ENCODE results near the gene TTLL11. TPM values are rescaled to one million over a fixed set of nuclear protein-coding genes. Genes with fewer than 3 reads are reported as not detected.

Gene TTLL11
- total and polyA plus RNA-seq, 2 of the 8 experiments (the other 6 are each of a cell fraction or from before 2014, with no cell fraction given) = 0.56 to 0.80 TPM

DNA sequence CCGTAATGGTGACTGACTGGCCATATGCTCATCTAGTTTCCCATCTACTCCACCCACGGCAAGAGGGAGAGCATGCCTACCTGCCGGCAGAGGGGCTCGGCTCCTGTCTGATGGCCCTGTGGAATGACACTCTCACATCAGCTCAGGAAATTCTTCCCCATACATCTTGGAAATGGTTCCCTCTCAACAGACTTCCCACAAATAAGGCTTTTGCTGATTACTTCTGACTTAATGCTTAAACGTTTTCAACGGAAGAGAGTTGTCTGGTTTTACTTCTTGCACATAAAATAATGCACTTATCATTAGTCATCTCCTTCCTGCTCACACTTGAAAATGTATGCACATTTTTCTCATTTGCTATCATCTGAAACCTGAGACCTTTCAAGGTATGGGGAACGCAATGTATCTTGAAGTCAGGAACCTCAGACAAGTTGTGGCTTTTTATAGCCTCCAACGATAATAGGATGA is 129.5 kb downstream of the TTLL11 start:
- FAIRE-seq (no peak), DNase-seq (ENCODE audit: low read depth in 1 of 2, low spot score in 2 of 2) (no peak)
- no peaks in the 10 kb centered on the region for H3K79me1 ChIP-seq (ENCODE audit: low read depth, low read length)
- no peak overlapping the region for H2BK20ac ChIP-seq (ENCODE audit: low read length)
- no peak overlapping the region for H3K56ac ChIP-seq (replicated peaks; ENCODE audit: insufficient read length, low read depth, low read length)
- H3K14ac ChIP-seq (ENCODE audit: insufficient read length) = no peak overlapping the region
- H2AFZ ChIP-seq (ENCODE audit: low read length) = no peak overlapping the region
- no peak overlapping the region for H3K18ac ChIP-seq (ENCODE audit: extremely low read depth, low read length)
- H3K4me2 ChIP-seq (ENCODE audit: insufficient read depth in 1 of 2, low read depth in 2 of 2, low read length in 2 of 2) = no peak overlapping the region
- no peak overlapping the region for H3K4ac ChIP-seq (replicated peaks; ENCODE audit: insufficient read length, low read depth, low read length)
- POLR2A ChIA-PET (ENCODE audit: partially characterized antibody) = no interaction called here
- no peaks in the 10 kb centered on the region for H3K79me2 ChIP-seq (ENCODE audit: control insufficient read depth in 1 of 2, insufficient read depth in 2 of 2, low read length in 2 of 2)
- H3K36me3 ChIP-seq (ENCODE audit: control insufficient read depth in 2 of 4, insufficient read depth in 4 of 4, low read length in 3 of 4) = no peaks in the 10 kb centered on the region
- H2BK5ac ChIP-seq (ENCODE audit: low read depth, low read length) = no peak overlapping the region
- H3K9me3 ChIP-seq (ENCODE audit: insufficient read depth in 2 of 2, low read depth in 1 of 2, low read length in 1 of 2) = no peaks in the 10 kb centered on the region
- CTCF ChIA-PET (ENCODE audit: partially characterized antibody) = interaction anchor here (0.5 to 1.2 kb wide), 2 partner anchors 18 to 26 kb away, joined by 3 read pairs; no protein-coding TSS in a partner anchor
- no peak overlapping the region for H3K9ac ChIP-seq (replicated peaks in 1 of 4; ENCODE audit: extremely low read depth in 1 of 4, low read depth in 3 of 4, low read length in 3 of 4)
- H2BK12ac ChIP-seq (ENCODE audit: low read depth, low read length) = no peak overlapping the region
- H4K8ac ChIP-seq (ENCODE audit: extremely low read depth, insufficient read depth, low read length) = no peak overlapping the region
- no peak overlapping the region for H2BK120ac ChIP-seq (replicated peaks; ENCODE audit: low read depth, low read length)
- no peaks in the 10 kb centered on the region for H3K4me1 ChIP-seq (replicated peaks in 1 of 4; ENCODE audit: control insufficient read depth in 3 of 4, insufficient read depth in 4 of 4, low read length in 3 of 4)
- no peaks in the 10 kb centered on the region for H4K20me1 ChIP-seq (replicated peaks in 1 of 2; ENCODE audit: control insufficient read depth in 1 of 2, insufficient read depth in 2 of 2, low read length in 2 of 2)
- no peak overlapping the region for H4K91ac ChIP-seq (replicated peaks; ENCODE audit: insufficient read length, low read length)
- no peak overlapping the region for H3K4me3 ChIP-seq (ENCODE audit: extremely low read depth in 1 of 4, insufficient read depth in 2 of 4, low read depth in 3 of 4, low read length in 4 of 4)
- H2AK5ac ChIP-seq (ENCODE audit: low read depth, low read length) = no peak overlapping the region
- no peaks in the 10 kb centered on the region; the same call in 1 of the 2 replicates for H3K23me2 ChIP-seq (ENCODE audit: low read depth, low read length)
- H3K27me3 ChIP-seq (replicated peaks in 1 of 4; ENCODE audit: control insufficient read depth in 3 of 4, extremely low read depth in 1 of 4, insufficient read depth in 3 of 4, low read length in 3 of 4) = no peaks in the 10 kb centered on the region
- WGBS, 2 experiments (ENCODE audit: extremely low coverage in 1 of 2, insufficient coverage in 1 of 2, insufficient read length in 1 of 2, insufficient replicate concordance in 2 of 2, low coverage in 1 of 2, low lambda C conversion rate in 2 of 2, missing lambda C conversion rate in 1 of 2) = 83% methylated on average over 8 of the region's 8 CpGs; no CpG with 5 or more reads in 1 of the 2 experiments
- H3K27ac ChIP-seq (ENCODE audit: low read depth, low read length) = no peak overlapping the region
- H2BK15ac ChIP-seq (ENCODE audit: low read length) = no peak overlapping the region
- H3K23ac ChIP-seq (ENCODE audit: insufficient read length) = no peak overlapping the region
- H4K5ac ChIP-seq (ENCODE audit: insufficient read length, low read depth, low read length) = no peak overlapping the region
- TF ChIP-seq POLR2A (IDR thresholded peaks at IDR 0.05; ENCODE audit: control extremely low read depth in 1 of 2, low read depth in 2 of 2, low read length in 2 of 2) = no peak
- no peak for TF ChIP-seq NANOG (IDR thresholded peaks at IDR 0.05; ENCODE audit: insufficient read depth, low read depth, low read length, poor library complexity, severe bottlenecking)
- TF ChIP-seq BACH1 (IDR thresholded peaks at IDR 0.05; ENCODE audit: low read length) = no peak

All from H1 (cell line).